ENCODE results near the gene GTF3C1.

The GTF3C1 gene

DNA sequence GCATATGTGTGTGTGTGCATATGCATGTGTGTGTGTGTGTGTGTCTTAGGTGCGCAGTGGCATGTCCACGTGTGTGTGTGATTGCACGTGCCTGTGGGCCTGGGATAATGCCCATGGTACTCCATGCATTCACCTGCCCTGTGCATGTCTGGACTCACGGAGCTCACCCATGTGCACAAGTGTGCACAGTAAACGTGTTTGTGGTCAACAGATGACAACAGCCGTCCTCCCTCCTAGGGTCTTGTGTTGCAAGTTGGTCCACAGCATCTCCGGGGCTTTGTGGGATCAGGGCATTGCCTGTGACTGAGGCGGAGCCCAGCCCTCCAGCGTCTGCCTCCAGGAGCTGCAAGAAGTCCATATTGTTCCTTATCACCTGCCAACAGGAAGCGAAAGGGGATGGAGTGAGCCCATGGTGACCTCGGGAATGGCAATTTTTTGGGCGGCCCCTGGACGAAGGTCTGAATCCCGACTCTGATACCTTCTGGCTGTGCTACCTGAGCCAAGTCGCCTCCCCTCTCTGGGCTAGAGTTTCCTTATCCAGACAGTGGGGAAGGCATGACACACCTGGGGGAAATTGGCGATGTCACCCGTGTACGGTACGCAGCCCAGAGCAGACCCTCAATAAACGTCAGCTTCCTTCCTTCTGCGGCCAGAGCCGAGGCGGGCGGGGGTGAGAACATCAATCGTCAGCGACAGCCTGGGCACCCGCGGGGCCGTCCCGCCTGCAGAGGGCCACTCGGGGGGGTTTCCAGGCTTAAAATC lies 100.1 kb downstream of the GTF3C1 start:
- peaks cover 6% of the 10 kb centered on the region for H3K4me1 ChIP-seq (ENCODE audit: insufficient read depth, insufficient read length)
- H3K9ac ChIP-seq (ENCODE audit: insufficient read length, low read depth), result no peak overlapping the region
- no peaks in the 10 kb centered on the region for H3K36me3 ChIP-seq (ENCODE audit: insufficient read depth, insufficient read length, low read length)

DNA sequence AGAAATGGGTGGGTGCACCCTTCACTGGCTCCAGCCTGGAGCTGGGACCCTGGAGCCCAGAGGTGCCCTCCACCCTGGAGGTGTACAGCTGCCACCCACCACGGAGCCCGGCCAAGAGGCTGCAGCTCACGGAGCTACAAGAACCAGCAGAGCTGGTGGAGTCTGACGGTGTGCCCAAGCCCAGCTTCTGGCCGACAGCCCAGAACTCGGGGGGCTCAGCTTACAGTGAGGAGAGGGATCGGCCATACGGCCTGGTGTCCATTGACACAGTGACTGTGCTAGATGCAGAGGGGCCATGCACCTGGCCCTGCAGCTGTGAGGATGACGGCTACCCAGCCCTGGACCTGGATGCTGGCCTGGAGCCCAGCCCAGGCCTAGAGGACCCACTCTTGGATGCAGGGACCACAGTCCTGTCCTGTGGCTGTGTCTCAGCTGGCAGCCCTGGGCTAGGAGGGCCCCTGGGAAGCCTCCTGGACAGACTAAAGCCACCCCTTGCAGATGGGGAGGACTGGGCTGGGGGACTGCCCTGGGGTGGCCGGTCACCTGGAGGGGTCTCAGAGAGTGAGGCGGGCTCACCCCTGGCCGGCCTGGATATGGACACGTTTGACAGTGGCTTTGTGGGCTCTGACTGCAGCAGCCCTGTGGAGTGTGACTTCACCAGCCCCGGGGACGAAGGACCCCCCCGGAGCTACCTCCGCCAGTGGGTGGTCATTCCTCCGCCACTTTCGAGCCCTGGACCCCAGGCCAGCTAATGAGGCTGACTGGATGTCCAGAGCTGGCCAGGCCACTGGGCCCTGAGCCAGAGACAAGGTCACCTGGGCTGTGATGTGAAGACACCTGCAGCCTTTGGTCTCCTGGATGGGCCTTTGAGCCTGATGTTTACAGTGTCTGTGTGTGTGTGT lies 100.9 kb downstream of the GTF3C1 start:
- Histone ChIP-seq H3K9ac (ENCODE audit: insufficient read length, low read depth) (no peak overlapping the region), H3K4me1 (ENCODE audit: insufficient read depth, insufficient read length) (peaks cover 6% of the 10 kb centered on the region), H3K27me3 (ENCODE audit: insufficient read depth, insufficient read length) (no peaks in the 10 kb centered on the region), H3K36me3 (ENCODE audit: insufficient read depth, insufficient read length, low read length) (no peaks in the 10 kb centered on the region), H3K4me3 (ENCODE audit: insufficient read length, low read depth) (no peak overlapping the region), H3K9me3 (ENCODE audit: insufficient read depth, low read length) (no peaks in the 10 kb centered on the region)
- DNase-seq (ENCODE audit: low read depth, low spot score), result no peak
- TF ChIP-seq SUZ12 (IDR thresholded peaks at IDR 0.05; ENCODE audit: extremely low read depth, insufficient read depth, insufficient read length), result no peak
- no peak for TF ChIP-seq YY1 (IDR thresholded peaks at IDR 0.05; ENCODE audit: insufficient read depth, insufficient read length)
- no peak for TF ChIP-seq ZNF274 (IDR thresholded peaks at IDR 0.05; ENCODE audit: low read depth, low read length)

More for the DNA sequence above, 100.1 kb downstream of the GTF3C1 start:
- no peak overlapping the region for H3K4me3 ChIP-seq (ENCODE audit: insufficient read length, low read depth)
- TF ChIP-seq YY1 (IDR thresholded peaks at IDR 0.05; ENCODE audit: insufficient read depth, insufficient read length), result no peak
- no peak for TF ChIP-seq ZNF274 (IDR thresholded peaks at IDR 0.05; ENCODE audit: low read depth, low read length)
- TF ChIP-seq SUZ12 (IDR thresholded peaks at IDR 0.05; ENCODE audit: extremely low read depth, insufficient read depth, insufficient read length), result no peak
- H3K9me3 ChIP-seq (ENCODE audit: insufficient read depth, low read length), result no peaks in the 10 kb centered on the region
- H3K27me3 ChIP-seq (ENCODE audit: insufficient read depth, insufficient read length), result no peaks in the 10 kb centered on the region
- no peak for DNase-seq (ENCODE audit: low read depth, low spot score)

DNA sequence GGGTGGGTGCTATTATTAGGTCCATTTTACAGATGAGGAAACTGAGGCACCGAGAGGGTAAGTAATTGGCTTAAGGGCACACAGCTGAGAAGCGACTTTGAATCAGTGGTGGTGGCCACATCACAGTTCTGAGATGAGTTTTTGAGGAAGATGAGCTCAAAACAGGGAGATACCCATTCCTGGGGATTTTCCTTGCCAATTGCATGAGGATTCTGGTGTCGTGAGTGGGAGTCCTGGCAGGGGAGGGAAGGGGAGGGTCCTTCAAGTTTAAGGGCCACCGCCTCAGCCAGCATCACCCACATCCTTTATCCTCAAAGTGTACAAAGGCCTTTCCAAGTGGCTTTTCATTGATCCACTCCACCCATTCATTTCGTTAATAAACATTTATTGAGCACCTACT lies 102.4 kb downstream of the GTF3C1 start:
- H3K4me3 ChIP-seq (ENCODE audit: insufficient read length, low read depth), result no peak overlapping the region
- H3K27me3 ChIP-seq (ENCODE audit: insufficient read depth, insufficient read length), result no peaks in the 10 kb centered on the region
- H3K9ac ChIP-seq (ENCODE audit: insufficient read length, low read depth), result no peak overlapping the region
- TF ChIP-seq ZNF274 (IDR thresholded peaks at IDR 0.05; ENCODE audit: low read depth, low read length) (no peak), YY1 (IDR thresholded peaks at IDR 0.05; ENCODE audit: insufficient read depth, insufficient read length) (no peak), SUZ12 (IDR thresholded peaks at IDR 0.05; ENCODE audit: extremely low read depth, insufficient read depth, insufficient read length) (no peak)
- no peak for DNase-seq (ENCODE audit: low read depth, low spot score)
- no peaks in the 10 kb centered on the region for H3K9me3 ChIP-seq (ENCODE audit: insufficient read depth, low read length)
- H3K4me1 ChIP-seq (ENCODE audit: insufficient read depth, insufficient read length), result peaks cover 3% of the 10 kb centered on the region
- no peaks in the 10 kb centered on the region for H3K36me3 ChIP-seq (ENCODE audit: insufficient read depth, insufficient read length, low read length)

DNA sequence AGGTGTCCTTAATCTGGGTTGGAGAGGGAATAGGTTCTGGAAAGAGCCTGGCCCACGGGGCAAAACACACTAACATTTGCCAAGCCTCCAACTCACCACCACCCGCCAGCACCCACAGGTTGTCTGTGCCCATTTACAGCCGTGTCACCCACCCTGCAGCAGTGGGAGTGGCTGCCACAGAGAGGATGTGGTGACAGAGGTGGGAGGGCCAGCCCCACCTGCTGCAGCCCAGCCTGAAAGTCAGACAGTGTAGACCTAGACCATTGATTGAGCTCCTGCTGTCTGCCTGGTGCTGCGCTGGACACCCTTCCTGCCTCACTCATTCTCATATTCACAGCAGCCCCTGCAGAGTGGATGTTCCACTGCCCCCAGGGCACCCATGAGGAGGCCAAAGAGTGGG lies 103.0 kb downstream of the GTF3C1 start:
- Histone ChIP-seq H3K27me3 (ENCODE audit: insufficient read depth, insufficient read length) (no peaks in the 10 kb centered on the region), H3K4me1 (ENCODE audit: insufficient read depth, insufficient read length) (peaks cover 3% of the 10 kb centered on the region), H3K9ac (ENCODE audit: insufficient read length, low read depth) (no peak overlapping the region), H3K9me3 (ENCODE audit: insufficient read depth, low read length) (no peaks in the 10 kb centered on the region), H3K36me3 (ENCODE audit: insufficient read depth, insufficient read length, low read length) (no peaks in the 10 kb centered on the region), H3K4me3 (ENCODE audit: insufficient read length, low read depth) (no peak overlapping the region)
- TF ChIP-seq SUZ12 (IDR thresholded peaks at IDR 0.05; ENCODE audit: extremely low read depth, insufficient read depth, insufficient read length) (no peak), ZNF274 (IDR thresholded peaks at IDR 0.05; ENCODE audit: low read depth, low read length) (no peak), YY1 (IDR thresholded peaks at IDR 0.05; ENCODE audit: insufficient read depth, insufficient read length) (no peak)
- no peak for DNase-seq (ENCODE audit: low read depth, low spot score)

DNA sequence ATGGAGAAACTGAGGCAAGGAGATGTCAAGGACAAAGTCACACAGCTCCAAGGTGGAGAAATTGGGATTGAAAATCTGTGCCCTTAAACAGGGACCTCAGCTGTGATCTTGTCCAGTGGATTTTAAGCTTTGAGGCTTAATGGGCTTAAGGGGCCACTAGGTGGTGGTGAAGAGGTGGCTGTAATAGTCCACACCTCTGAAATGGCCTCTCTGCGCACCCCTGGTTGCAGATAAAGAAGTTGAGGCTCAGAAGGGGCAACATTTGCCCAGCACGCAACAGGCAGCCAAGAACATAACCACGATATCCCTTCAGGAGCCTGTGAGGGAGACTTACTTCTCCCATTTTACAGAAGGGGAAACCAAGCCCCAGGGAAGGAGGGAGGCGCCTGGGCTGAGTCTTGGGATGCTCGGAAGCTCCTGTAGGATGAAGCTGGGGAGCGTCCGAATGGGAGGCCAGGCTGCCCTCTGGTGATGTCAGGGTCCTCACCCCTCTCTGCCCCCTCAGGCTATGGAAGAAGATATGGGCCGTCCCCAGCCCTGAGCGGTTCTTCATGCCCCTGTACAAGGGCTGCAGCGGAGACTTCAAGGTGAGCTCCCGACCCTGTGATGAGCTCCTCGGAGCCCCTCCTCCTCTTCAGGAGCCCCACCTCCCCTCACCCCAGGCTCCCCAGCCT lies 104.1 kb downstream of the GTF3C1 start:
- TF ChIP-seq YY1 (IDR thresholded peaks at IDR 0.05; ENCODE audit: insufficient read depth, insufficient read length) (no peak), SUZ12 (IDR thresholded peaks at IDR 0.05; ENCODE audit: extremely low read depth, insufficient read depth, insufficient read length) (no peak), ZNF274 (IDR thresholded peaks at IDR 0.05; ENCODE audit: low read depth, low read length) (no peak)
- Histone ChIP-seq H3K27me3 (ENCODE audit: insufficient read depth, insufficient read length) (no peaks in the 10 kb centered on the region), H3K4me1 (ENCODE audit: insufficient read depth, insufficient read length) (no peaks in the 10 kb centered on the region), H3K36me3 (ENCODE audit: insufficient read depth, insufficient read length, low read length) (no peaks in the 10 kb centered on the region), H3K4me3 (ENCODE audit: insufficient read length, low read depth) (no peak overlapping the region), H3K9me3 (ENCODE audit: insufficient read depth, low read length) (no peaks in the 10 kb centered on the region), H3K9ac (ENCODE audit: insufficient read length, low read depth) (no peak overlapping the region)
- no peak for DNase-seq (ENCODE audit: low read depth, low spot score)

DNA sequence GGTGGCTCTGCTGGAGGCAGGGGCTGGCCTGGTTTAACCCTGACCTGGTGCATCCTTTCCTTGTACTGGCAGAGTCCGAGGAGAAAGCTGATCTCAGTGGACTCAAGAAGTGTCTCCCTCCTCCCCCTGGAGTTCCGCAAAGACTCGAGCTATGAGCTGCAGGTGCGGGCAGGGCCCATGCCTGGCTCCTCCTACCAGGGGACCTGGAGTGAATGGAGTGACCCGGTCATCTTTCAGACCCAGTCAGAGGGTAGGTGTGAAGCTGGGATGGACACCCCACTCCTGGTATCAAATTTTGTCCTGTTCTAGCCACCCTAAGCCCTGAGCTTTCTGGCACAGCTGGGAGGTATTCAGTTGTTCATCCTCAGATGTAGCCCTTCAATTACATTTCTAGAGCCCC lies 105.2 kb downstream of the GTF3C1 start:
- DNase-seq (ENCODE audit: low read depth, low spot score), result no peak
- no peak overlapping the region for H3K9ac ChIP-seq (ENCODE audit: insufficient read length, low read depth)
- no peak for TF ChIP-seq SUZ12 (IDR thresholded peaks at IDR 0.05; ENCODE audit: extremely low read depth, insufficient read depth, insufficient read length)
- no peak for TF ChIP-seq ZNF274 (IDR thresholded peaks at IDR 0.05; ENCODE audit: low read depth, low read length)
- TF ChIP-seq YY1 (IDR thresholded peaks at IDR 0.05; ENCODE audit: insufficient read depth, insufficient read length), result no peak
- H3K4me3 ChIP-seq (ENCODE audit: insufficient read length, low read depth), result no peak overlapping the region
- no peaks in the 10 kb centered on the region for H3K27me3 ChIP-seq (ENCODE audit: insufficient read depth, insufficient read length)
- peaks cover 2% of the 10 kb centered on the region for H3K4me1 ChIP-seq (ENCODE audit: insufficient read depth, insufficient read length)
- H3K9me3 ChIP-seq (ENCODE audit: insufficient read depth, low read length), result no peaks in the 10 kb centered on the region
- H3K36me3 ChIP-seq (ENCODE audit: insufficient read depth, insufficient read length, low read length), result no peaks in the 10 kb centered on the region

Measured in NT2/D1 (cell line).